Testis (tissue), 2 donors: Measurements from ENCODE around the gene SPDEF.

Experiments
- POLR2A ChIP-seq: fragments of 450-650 bp; IDR thresholded peaks from one replicate; pipeline ENCODE4 v1.6.1; 2017; ENCODE audit warnings: antibody characterized with exemption, mild to moderate bottlenecking, moderate library complexity
- TF ChIP-seq, protein P1 (sequence below), 3 experiments: fragments of 450-650 bp in 2 of 3; fragments of 200-600 bp in 1 of 3; sonication (generic) in 1 of 3; IDR thresholded peaks; one replicate each; pipeline ENCODE4 v1.5.1; 2016 to 2019; ENCODE audit warnings: antibody characterized with exemption in 3 of 3, mild to moderate bottlenecking in 2 of 3, moderate library complexity in 1 of 3

DNA sequence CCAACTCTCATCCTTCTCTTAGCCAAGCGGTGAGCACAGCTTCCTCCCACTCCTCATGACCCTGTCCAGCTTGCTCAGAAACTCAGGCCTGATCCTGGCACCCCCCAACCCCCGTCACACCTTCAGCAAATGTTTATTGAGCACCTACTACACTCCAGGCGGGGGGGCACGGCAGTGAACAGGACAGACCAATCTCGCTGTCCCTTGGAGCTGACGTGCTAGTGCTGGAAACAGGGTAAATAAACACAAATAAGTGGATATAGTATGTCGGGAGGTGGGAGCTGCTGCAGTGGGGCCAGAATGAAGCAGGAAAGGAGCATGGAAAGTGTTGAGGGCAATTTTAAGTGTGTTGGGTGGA lies 7.4 kb upstream of the SPDEF start:
- no peak for TF ChIP-seq POLR2A
- TF ChIP-seq, protein P1, sequence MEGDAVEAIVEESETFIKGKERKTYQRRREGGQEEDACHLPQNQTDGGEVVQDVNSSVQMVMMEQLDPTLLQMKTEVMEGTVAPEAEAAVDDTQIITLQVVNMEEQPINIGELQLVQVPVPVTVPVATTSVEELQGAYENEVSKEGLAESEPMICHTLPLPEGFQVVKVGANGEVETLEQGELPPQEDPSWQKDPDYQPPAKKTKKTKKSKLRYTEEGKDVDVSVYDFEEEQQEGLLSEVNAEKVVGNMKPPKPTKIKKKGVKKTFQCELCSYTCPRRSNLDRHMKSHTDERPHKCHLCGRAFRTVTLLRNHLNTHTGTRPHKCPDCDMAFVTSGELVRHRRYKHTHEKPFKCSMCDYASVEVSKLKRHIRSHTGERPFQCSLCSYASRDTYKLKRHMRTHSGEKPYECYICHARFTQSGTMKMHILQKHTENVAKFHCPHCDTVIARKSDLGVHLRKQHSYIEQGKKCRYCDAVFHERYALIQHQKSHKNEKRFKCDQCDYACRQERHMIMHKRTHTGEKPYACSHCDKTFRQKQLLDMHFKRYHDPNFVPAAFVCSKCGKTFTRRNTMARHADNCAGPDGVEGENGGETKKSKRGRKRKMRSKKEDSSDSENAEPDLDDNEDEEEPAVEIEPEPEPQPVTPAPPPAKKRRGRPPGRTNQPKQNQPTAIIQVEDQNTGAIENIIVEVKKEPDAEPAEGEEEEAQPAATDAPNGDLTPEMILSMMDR (IDR thresholded peaks at IDR 0.05): no peak
